HEK293 (cell line): ENCODE data around the gene OVOL2.
A peak's percentile ranks its signal among the peaks of the same experiment; 100 is the strongest.

Source experiments
- CTCF ChIA-PET: fragments of 350-600 bp; formaldehyde crosslinking; extraction: SDS; loops from one replicate; lab custom pipeline; 2021; ENCODE audit warnings: antibody characterized with exemption; lab: Yijun Ruan, JAX
- POLR2A ChIA-PET: fragments of 300-600 bp; formaldehyde crosslinking; extraction: SDS; loops from one replicate; lab custom pipeline; 2020; ENCODE audit warnings: antibody characterized with exemption, inconsistent platforms; lab: Yijun Ruan, JAX
- H3K27ac ChIP-seq: fragments of 200-500 bp; sonication (Bioruptor generic); 2 replicates; pipeline ENCODE4 v1.5.1; 2014; ENCODE audit warnings: low read depth, low read length, control low read depth, inconsistent platforms; ENCODE audit errors: extremely low read depth
- H3K36me3 ChIP-seq, 2 experiments: fragments of 200-500 bp in 1 of 2; sonication (Bioruptor generic) in 1 of 2; 1 replicate in 1 of 2; 2 replicates in 1 of 2; pipeline ENCODE4 v1.5.1; 2014 to 2017; ENCODE audit warnings: inconsistent platforms in 2 of 2, low read length in 2 of 2; ENCODE audit not compliant: control insufficient read depth in 2 of 2, insufficient read depth in 1 of 2
- H3K4me1 ChIP-seq: fragments of 200-500 bp; sonication (Bioruptor generic); 2 replicates; pipeline ENCODE4 v1.5.1; 2014; ENCODE audit warnings: mild to moderate bottlenecking, low read length, inconsistent platforms; ENCODE audit not compliant: control insufficient read depth, insufficient read depth
- H3K4me3 ChIP-seq: 2 replicates; pipeline ENCODE4 v1.5.1; 2011; ENCODE audit warnings: low read depth, mild to moderate bottlenecking, control low read depth, low read length, moderate library complexity
- H3K9me3 ChIP-seq: fragments of 200-500 bp; sonication (Bioruptor generic); 2 replicates; pipeline ENCODE4 v1.5.1; 2014; ENCODE audit warnings: low read depth, low read length, inconsistent platforms; ENCODE audit not compliant: control insufficient read depth, insufficient read depth
- ELK4 ChIP-seq: IDR thresholded peaks from 2 replicates; pipeline ENCODE4 v1.6.1; 2011; ENCODE audit warnings: mild to moderate bottlenecking, low read depth, low read length, borderline replicate concordance
- HIC1 ChIP-seq: fragments of 450-650 bp; formaldehyde crosslinking; IDR thresholded peaks from 2 replicates; pipeline ENCODE4 v1.5.1; 2016; ENCODE audit warnings: missing biosample characterization, missing genetic modification characterization
- HOXA7 ChIP-seq: sonication (generic); formaldehyde crosslinking; IDR thresholded peaks from 2 replicates; pipeline ENCODE4 v1.8.1; 2022; ENCODE audit warnings: missing genetic modification reagents, borderline replicate concordance
- KLF1 ChIP-seq: fragments of 450-650 bp; formaldehyde crosslinking; IDR thresholded peaks from 2 replicates; pipeline ENCODE4 v1.5.1; 2016; ENCODE audit warnings: missing biosample characterization, missing genetic modification characterization
- MEIS1 ChIP-seq: sonication (generic); formaldehyde crosslinking; IDR thresholded peaks from 2 replicates; pipeline ENCODE4 v1.8.1; 2022; ENCODE audit warnings: missing genetic modification reagents, mild to moderate bottlenecking, borderline replicate concordance
- PRDM6 ChIP-seq: fragments of 450-650 bp; formaldehyde crosslinking; IDR thresholded peaks from 2 replicates; pipeline ENCODE4 v1.5.1; 2017; ENCODE audit warnings: missing biosample characterization, missing genetic modification characterization
- TCF7L2 ChIP-seq: IDR thresholded peaks from 2 replicates; pipeline ENCODE4 v1.6.1; 2011; ENCODE audit warnings: low read depth, mild to moderate bottlenecking, inconsistent platforms, low read length, moderate library complexity, borderline replicate concordance
- ZBTB8A ChIP-seq: fragments of 450-650 bp; formaldehyde crosslinking; IDR thresholded peaks from 2 replicates; pipeline ENCODE4 v1.5.1; 2016; ENCODE audit warnings: missing biosample characterization, missing genetic modification characterization
- ZNF112 ChIP-seq: fragments of 450-650 bp; formaldehyde crosslinking; IDR thresholded peaks from 2 replicates; pipeline ENCODE4 v1.5.0; 2017; ENCODE audit warnings: missing biosample characterization, missing genetic modification characterization
- ZNF174 ChIP-seq: fragments of 450-650 bp; formaldehyde crosslinking; IDR thresholded peaks from 2 replicates; pipeline ENCODE4 v1.5.0; 2017; ENCODE audit warnings: missing biosample characterization, mild to moderate bottlenecking, missing genetic modification characterization
- ZNF2 ChIP-seq: fragments of 450-650 bp; formaldehyde crosslinking; IDR thresholded peaks from 2 replicates; pipeline ENCODE4 v1.5.1; 2016; ENCODE audit warnings: missing biosample characterization, missing genetic modification characterization
- ZNF292 ChIP-seq: fragments of 450-650 bp; formaldehyde crosslinking; IDR thresholded peaks from 2 replicates; pipeline ENCODE4 v1.5.1; 2016; ENCODE audit warnings: low read depth, missing biosample characterization, missing genetic modification characterization, borderline replicate concordance
- ZNF302 ChIP-seq: fragments of 450-650 bp; formaldehyde crosslinking; IDR thresholded peaks from 2 replicates; pipeline ENCODE4 v1.5.1; 2016; ENCODE audit warnings: missing biosample characterization, missing genetic modification characterization, low read depth
- ZNF548 ChIP-seq: fragments of 450-650 bp; formaldehyde crosslinking; IDR thresholded peaks from 2 replicates; pipeline ENCODE4 v1.5.1; 2016; ENCODE audit warnings: missing biosample characterization, missing genetic modification characterization
- ZNF561 ChIP-seq: fragments of 450-650 bp; IDR thresholded peaks from 2 replicates; pipeline ENCODE4 v1.5.1; 2018; ENCODE audit warnings: missing biosample characterization, missing genetic modification characterization, borderline replicate concordance
- ZNF580 ChIP-seq: fragments of 450-650 bp; formaldehyde crosslinking; IDR thresholded peaks from 2 replicates; pipeline ENCODE4 v1.5.1; 2016; ENCODE audit warnings: missing biosample characterization, missing genetic modification characterization
- ZNF629 ChIP-seq: fragments of 450-650 bp; formaldehyde crosslinking; IDR thresholded peaks from 2 replicates; pipeline ENCODE4 v1.5.1; 2017; ENCODE audit warnings: missing biosample characterization, missing genetic modification characterization
- ZNF692 ChIP-seq: fragments of 450-650 bp; formaldehyde crosslinking; IDR thresholded peaks from 2 replicates; pipeline ENCODE4 v1.5.1; 2016; ENCODE audit warnings: missing biosample characterization, missing genetic modification characterization
- ZNF76 ChIP-seq: fragments of 450-650 bp; formaldehyde crosslinking; IDR thresholded peaks from 2 replicates; pipeline ENCODE4; 2016; ENCODE audit warnings: low read depth, missing biosample characterization, missing genetic modification characterization, borderline replicate concordance
- ZNF768 ChIP-seq: fragments of 450-650 bp; formaldehyde crosslinking; IDR thresholded peaks from 2 replicates; pipeline ENCODE4 v1.5.1; 2018; ENCODE audit warnings: missing biosample characterization, mild to moderate bottlenecking, missing genetic modification characterization

Gene OVOL2

GRCh38 chr20:18018100-18018499, 39.6 kb downstream of the OVOL2 start:
- Histone ChIP-seq H3K36me3 (peaks cover 0 to 11% of the 10 kb centered on the region in 2 experiments; a peak in 2 of 3 replicates), H3K27ac (no peak overlapping the region), H3K4me1 (no peaks in the 10 kb centered on the region), H3K9me3 (no peaks in the 10 kb centered on the region), H3K4me3 (no peak overlapping the region)
- ChIA-PET CTCF (interaction anchor here (0.6 to 1.1 kb wide), 2 partner anchors 25 to 283 kb away, joined by 3 read pairs; no protein-coding TSS in a partner anchor), POLR2A (no interaction called here)
- TF ChIP-seq ZNF2 (no peak), ZNF174 (tag by site-specific recombination) (no peak), ZNF302 (tag by site-specific recombination) (no peak), ZBTB8A (tag by site-specific recombination) (no peak), ZNF548 (no peak), MEIS1 (CRISPR knock-in tag) (no peak), HOXA7 (CRISPR knock-in tag) (no peak), KLF1 (tag by site-specific recombination) (no peak), ZNF112 (tag by site-specific recombination) (no peak), ZNF561 (no peak), TCF7L2 (no peak)

- no peaks in the 10 kb centered on the region for H3K9me3 ChIP-seq
- no peak overlapping the region for H3K4me3 ChIP-seq
- no peaks in the 10 kb centered on the region; a peak in 1 of 3 replicates for H3K36me3 ChIP-seq
- H3K4me1 ChIP-seq: no peaks in the 10 kb centered on the region
- TF ChIP-seq PRDM6 (tag by site-specific recombination): peak; percentile 59
- no peak for TF ChIP-seq ELK4
- no peak for TF ChIP-seq ZNF174 (tag by site-specific recombination)
- no peak for TF ChIP-seq ZNF76 (tag by site-specific recombination)
- TF ChIP-seq ZNF292: no peak
- no peak for TF ChIP-seq HOXA7 (CRISPR knock-in tag)
- TF ChIP-seq ZNF629: no peak
- TF ChIP-seq ZNF692 (tag by site-specific recombination): no peak
- TF ChIP-seq, all 188 proteins: peak for 1
- ChIA-PET POLR2A (no interaction called here), CTCF (no interaction called here)
- H3K27ac ChIP-seq: no peak overlapping the region
Measured at GRCh38 chr20:18016772-18017171, 40.9 kb downstream of the OVOL2 start.

DNA sequence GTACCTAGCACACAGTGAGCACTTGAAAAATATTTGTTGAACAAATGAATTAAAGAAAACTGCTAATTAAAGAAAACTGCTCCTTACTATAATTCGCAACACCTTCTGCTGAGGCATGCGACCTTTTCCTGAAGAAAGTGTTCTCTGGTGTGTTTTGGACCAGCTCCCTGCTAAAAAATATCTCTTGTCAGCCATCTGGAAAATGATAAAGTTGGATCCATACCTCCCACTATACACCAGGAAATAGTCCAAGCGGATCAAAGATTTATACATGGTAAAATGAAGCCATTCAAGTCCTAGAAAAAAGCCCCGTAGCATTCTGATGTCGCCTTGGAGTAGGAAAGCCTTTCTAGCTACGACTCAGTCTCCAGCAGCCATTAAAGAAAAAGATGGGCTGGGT, 43.3 kb downstream of the OVOL2 start:
- H3K4me3 ChIP-seq: no peak overlapping the region
- no peak for TF ChIP-seq ZNF768 (tag by site-specific recombination)
- no peak for TF ChIP-seq HIC1
- no peak for TF ChIP-seq ZNF580 (tag by site-specific recombination)
- H3K4me1 ChIP-seq: no peaks in the 10 kb centered on the region
- no peaks in the 10 kb centered on the region for H3K36me3 ChIP-seq
- ChIA-PET POLR2A (no interaction called here), CTCF (interaction anchor here (1.4 kb wide), 1 partner anchor 19 kb away, joined by 5 read pairs; no protein-coding TSS in a partner anchor)
- no peaks in the 10 kb centered on the region for H3K9me3 ChIP-seq
- no peak overlapping the region for H3K27ac ChIP-seq
